ENCODE data around the gene PGAM2.

DNA sequence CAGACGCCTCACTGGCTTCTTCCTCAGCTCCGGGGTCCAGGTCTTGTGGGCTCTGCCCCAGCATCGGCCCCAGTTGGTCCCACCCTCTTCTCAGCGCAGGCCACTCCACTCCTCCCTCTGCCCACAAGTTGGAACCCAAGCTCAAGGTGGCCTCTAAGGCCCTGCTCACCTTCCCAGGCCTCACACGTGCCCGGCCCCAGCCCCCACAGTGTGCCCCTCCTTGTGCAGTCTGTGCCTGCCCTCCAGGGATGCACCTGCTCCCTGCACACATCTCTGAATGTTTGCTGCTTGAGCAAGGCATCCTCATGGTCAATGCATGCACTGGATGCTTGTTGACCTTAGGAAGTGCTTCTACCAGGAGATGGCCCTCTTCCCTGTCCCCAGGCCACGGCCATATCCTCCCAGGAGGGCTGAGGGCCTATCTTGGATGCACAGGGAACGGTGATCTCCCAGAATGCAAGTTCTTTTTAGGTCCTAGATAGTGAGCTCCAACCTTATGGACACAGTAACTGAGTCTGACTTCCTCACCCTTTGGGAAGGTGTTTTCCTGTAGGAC lies 31.0 kb upstream of the PGAM2 start:
- TF ChIP-seq EZH2 (IDR thresholded peaks at IDR 0.05; ENCODE audit: low read depth, unreplicated experiment) (no peak), ZNF114 (CRISPR knock-in tag; IDR thresholded peaks at IDR 0.05) (no peak), POLR2AphosphoS5 (IDR thresholded peaks at IDR 0.05; ENCODE audit: low read depth) (no peak), CREB1 (CRISPR knock-in tag; IDR thresholded peaks at IDR 0.05; ENCODE audit: low read depth) (no peak)
- TF ChIP-seq, protein P1, sequence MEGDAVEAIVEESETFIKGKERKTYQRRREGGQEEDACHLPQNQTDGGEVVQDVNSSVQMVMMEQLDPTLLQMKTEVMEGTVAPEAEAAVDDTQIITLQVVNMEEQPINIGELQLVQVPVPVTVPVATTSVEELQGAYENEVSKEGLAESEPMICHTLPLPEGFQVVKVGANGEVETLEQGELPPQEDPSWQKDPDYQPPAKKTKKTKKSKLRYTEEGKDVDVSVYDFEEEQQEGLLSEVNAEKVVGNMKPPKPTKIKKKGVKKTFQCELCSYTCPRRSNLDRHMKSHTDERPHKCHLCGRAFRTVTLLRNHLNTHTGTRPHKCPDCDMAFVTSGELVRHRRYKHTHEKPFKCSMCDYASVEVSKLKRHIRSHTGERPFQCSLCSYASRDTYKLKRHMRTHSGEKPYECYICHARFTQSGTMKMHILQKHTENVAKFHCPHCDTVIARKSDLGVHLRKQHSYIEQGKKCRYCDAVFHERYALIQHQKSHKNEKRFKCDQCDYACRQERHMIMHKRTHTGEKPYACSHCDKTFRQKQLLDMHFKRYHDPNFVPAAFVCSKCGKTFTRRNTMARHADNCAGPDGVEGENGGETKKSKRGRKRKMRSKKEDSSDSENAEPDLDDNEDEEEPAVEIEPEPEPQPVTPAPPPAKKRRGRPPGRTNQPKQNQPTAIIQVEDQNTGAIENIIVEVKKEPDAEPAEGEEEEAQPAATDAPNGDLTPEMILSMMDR (conservative IDR thresholded peaks at IDR 0.05; ENCODE audit: low read depth in 2 of 2), result 0 out of 4 replicates have a peak, but pooled peaks of 1 of the 2 experiments have one; percentile 10
- TF ChIP-seq, protein P2, sequence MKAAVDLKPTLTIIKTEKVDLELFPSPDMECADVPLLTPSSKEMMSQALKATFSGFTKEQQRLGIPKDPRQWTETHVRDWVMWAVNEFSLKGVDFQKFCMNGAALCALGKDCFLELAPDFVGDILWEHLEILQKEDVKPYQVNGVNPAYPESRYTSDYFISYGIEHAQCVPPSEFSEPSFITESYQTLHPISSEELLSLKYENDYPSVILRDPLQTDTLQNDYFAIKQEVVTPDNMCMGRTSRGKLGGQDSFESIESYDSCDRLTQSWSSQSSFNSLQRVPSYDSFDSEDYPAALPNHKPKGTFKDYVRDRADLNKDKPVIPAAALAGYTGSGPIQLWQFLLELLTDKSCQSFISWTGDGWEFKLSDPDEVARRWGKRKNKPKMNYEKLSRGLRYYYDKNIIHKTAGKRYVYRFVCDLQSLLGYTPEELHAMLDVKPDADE (IDR thresholded peaks at IDR 0.05), result no peak
- TF ChIP-seq, protein P3, sequence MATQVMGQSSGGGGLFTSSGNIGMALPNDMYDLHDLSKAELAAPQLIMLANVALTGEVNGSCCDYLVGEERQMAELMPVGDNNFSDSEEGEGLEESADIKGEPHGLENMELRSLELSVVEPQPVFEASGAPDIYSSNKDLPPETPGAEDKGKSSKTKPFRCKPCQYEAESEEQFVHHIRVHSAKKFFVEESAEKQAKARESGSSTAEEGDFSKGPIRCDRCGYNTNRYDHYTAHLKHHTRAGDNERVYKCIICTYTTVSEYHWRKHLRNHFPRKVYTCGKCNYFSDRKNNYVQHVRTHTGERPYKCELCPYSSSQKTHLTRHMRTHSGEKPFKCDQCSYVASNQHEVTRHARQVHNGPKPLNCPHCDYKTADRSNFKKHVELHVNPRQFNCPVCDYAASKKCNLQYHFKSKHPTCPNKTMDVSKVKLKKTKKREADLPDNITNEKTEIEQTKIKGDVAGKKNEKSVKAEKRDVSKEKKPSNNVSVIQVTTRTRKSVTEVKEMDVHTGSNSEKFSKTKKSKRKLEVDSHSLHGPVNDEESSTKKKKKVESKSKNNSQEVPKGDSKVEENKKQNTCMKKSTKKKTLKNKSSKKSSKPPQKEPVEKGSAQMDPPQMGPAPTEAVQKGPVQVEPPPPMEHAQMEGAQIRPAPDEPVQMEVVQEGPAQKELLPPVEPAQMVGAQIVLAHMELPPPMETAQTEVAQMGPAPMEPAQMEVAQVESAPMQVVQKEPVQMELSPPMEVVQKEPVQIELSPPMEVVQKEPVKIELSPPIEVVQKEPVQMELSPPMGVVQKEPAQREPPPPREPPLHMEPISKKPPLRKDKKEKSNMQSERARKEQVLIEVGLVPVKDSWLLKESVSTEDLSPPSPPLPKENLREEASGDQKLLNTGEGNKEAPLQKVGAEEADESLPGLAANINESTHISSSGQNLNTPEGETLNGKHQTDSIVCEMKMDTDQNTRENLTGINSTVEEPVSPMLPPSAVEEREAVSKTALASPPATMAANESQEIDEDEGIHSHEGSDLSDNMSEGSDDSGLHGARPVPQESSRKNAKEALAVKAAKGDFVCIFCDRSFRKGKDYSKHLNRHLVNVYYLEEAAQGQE (IDR thresholded peaks at IDR 0.05; ENCODE audit: unreplicated experiment), result no peak
